Dermis lymphatic vessel endothelial cell (primary cell): ENCODE results near the gene HTR7. TPM values are rescaled to one million over a fixed set of nuclear protein-coding genes. Genes with fewer than 3 reads are reported as not detected.

ENCODE experiments used
- total RNA-seq: library from RNA; depleted of rRNA; stranded (reverse); fragments of >200 nt; gene quantifications from 2 replicates; pipeline ENCODE4 v1.2.1, GENCODE V29; 2014

The HTR7 gene
- total RNA-seq: 0.09 and 0.22 TPM in 2 replicates

GRCh38 chr10:90857635-90858460, at the start of gene HTR7:
HTR7 (minus strand) TSS chr10:90858039; CDS start chr10:90857671, 368 bp downstream.

GRCh38 chr10:90871766-90872647, 14.2 kb upstream of the HTR7 start, which contains the start of gene RPP30:
RPP30 (plus strand) TSS chr10:90871974; CDS start chr10:90871987, 13 bp downstream.

Other genes starting within 250 kb of the HTR7 start
- 26.2 and 35.1 TPM in 2 replicates for gene RPP30, start 13.9 kb upstream of the HTR7 start, total RNA-seq
- 92.0 and 289 TPM in 2 replicates for gene ANKRD1, start 63.0 kb upstream of the HTR7 start, total RNA-seq